Measurements from ENCODE around the gene KRTAP10-1. TPM values are rescaled to one million over a fixed set of nuclear protein-coding genes. Genes with fewer than 3 reads are reported as not detected.

Gene KRTAP10-1
- total RNA-seq, 1 experiment from 2014 or later = not detected

- TF ChIP-seq HMGXB4 (CRISPR knock-in tag; IDR thresholded peaks at IDR 0.05) = no peak
- TF ChIP-seq, protein P1, sequence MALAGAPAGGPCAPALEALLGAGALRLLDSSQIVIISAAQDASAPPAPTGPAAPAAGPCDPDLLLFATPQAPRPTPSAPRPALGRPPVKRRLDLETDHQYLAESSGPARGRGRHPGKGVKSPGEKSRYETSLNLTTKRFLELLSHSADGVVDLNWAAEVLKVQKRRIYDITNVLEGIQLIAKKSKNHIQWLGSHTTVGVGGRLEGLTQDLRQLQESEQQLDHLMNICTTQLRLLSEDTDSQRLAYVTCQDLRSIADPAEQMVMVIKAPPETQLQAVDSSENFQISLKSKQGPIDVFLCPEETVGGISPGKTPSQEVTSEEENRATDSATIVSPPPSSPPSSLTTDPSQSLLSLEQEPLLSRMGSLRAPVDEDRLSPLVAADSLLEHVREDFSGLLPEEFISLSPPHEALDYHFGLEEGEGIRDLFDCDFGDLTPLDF (CRISPR knock-in tag; IDR thresholded peaks at IDR 0.05) = no peak
- no peak for TF ChIP-seq TEAD1 (CRISPR knock-in tag; IDR thresholded peaks at IDR 0.05)
- no peak for TF ChIP-seq RORB (CRISPR knock-in tag; IDR thresholded peaks at IDR 0.05)
- TF ChIP-seq, protein P2, sequence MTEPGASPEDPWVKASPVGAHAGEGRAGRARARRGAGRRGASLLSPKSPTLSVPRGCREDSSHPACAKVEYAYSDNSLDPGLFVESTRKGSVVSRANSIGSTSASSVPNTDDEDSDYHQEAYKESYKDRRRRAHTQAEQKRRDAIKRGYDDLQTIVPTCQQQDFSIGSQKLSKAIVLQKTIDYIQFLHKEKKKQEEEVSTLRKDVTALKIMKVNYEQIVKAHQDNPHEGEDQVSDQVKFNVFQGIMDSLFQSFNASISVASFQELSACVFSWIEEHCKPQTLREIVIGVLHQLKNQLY (CRISPR knock-in tag; IDR thresholded peaks at IDR 0.05) = no peak
- TF ChIP-seq, protein P3, sequence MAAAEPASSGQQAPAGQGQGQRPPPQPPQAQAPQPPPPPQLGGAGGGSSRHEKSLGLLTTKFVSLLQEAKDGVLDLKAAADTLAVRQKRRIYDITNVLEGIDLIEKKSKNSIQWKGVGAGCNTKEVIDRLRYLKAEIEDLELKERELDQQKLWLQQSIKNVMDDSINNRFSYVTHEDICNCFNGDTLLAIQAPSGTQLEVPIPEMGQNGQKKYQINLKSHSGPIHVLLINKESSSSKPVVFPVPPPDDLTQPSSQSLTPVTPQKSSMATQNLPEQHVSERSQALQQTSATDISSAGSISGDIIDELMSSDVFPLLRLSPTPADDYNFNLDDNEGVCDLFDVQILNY (CRISPR knock-in tag; IDR thresholded peaks at IDR 0.05) = no peak
- TF ChIP-seq ZNF263 (CRISPR knock-in tag; IDR thresholded peaks at IDR 0.05; ENCODE audit: low read depth) = no peak
- TF ChIP-seq, protein P4, sequence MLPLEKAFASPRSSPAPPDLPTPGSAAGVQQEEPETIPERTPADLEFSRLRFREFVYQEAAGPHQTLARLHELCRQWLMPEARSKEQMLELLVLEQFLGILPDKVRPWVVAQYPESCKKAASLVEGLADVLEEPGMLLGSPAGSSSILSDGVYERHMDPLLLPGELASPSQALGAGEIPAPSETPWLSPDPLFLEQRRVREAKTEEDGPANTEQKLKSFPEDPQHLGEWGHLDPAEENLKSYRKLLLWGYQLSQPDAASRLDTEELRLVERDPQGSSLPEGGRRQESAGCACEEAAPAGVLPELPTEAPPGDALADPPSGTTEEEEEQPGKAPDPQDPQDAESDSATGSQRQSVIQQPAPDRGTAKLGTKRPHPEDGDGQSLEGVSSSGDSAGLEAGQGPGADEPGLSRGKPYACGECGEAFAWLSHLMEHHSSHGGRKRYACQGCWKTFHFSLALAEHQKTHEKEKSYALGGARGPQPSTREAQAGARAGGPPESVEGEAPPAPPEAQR (CRISPR knock-in tag; IDR thresholded peaks at IDR 0.05) = no peak
- TF ChIP-seq NFATC4 (CRISPR knock-in tag; IDR thresholded peaks at IDR 0.05) = no peak
- TF ChIP-seq, protein P5, sequence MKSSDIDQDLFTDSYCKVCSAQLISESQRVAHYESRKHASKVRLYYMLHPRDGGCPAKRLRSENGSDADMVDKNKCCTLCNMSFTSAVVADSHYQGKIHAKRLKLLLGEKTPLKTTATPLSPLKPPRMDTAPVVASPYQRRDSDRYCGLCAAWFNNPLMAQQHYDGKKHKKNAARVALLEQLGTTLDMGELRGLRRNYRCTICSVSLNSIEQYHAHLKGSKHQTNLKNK (CRISPR knock-in tag; IDR thresholded peaks at IDR 0.05) = no peak
- no peak for TF ChIP-seq IRF2 (CRISPR knock-in tag; IDR thresholded peaks at IDR 0.05; ENCODE audit: borderline replicate concordance, low read depth)
Observed at GRCh38 chr21:44579056-44579832, 39.2 kb upstream of the KRTAP10-1 start (continued).

DNA sequence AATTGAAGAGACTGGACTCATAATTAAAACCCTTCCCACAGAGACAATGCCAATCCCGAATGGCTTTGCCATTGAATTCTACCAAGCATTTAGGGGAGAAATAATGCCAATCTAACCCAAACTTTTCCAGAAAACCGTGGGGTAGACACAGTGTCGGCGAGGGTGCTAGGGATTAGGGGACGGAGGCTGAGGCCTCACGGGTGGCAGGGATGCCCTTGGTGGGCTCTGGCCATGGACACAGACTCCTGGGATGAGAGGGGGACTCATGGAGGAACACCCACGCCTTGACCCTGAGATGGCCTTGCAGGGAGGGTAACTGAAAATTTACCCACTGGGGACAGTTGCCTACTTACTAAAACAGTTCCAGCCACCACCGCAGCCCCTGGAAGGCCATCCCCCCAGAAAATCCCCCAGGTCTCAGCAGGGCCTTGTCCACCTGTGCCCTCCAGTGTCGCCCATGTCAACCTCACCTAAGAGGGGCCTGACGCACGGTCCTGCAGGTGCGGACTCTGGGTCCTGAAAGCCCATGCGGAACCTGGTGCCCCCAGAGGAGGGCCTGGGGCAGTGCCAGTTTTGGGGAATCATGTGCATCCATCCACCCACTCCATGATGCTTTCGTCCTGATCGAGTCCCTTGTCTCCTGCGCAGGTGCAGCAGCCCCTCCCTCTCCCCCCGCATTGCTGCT lies 38.5 kb upstream of the KRTAP10-1 start:
- POLR2A ChIA-PET = no interaction called here
- Mint-ChIP-seq H3K4me3 (no peak overlapping the region), H3K9me3 (peaks cover 33% of the 10 kb centered on the region), H3K27me3 (ENCODE audit: low read depth) (no peaks in the 10 kb centered on the region; the same call in 1 of the 2 replicates), H3K36me3 (peaks cover 21% of the 10 kb centered on the region), H3K4me1 (peaks cover 17% of the 10 kb centered on the region), H3K27ac (no peak overlapping the region)
- DNase-seq (ENCODE audit: low spot score) (no peak), ATAC-seq (no peak)
- CTCF ChIA-PET = interaction anchor here (2.2 kb wide), 1 partner anchor 215 kb away, joined by 9 read pairs; no protein-coding TSS in a partner anchor
- TF ChIP-seq ZNF263 (CRISPR knock-in tag; IDR thresholded peaks at IDR 0.05; ENCODE audit: low read depth) = no peak
- no peak for TF ChIP-seq HMGXB4 (CRISPR knock-in tag; IDR thresholded peaks at IDR 0.05)
- TF ChIP-seq, protein P6, sequence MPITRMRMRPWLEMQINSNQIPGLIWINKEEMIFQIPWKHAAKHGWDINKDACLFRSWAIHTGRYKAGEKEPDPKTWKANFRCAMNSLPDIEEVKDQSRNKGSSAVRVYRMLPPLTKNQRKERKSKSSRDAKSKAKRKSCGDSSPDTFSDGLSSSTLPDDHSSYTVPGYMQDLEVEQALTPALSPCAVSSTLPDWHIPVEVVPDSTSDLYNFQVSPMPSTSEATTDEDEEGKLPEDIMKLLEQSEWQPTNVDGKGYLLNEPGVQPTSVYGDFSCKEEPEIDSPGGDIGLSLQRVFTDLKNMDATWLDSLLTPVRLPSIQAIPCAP (CRISPR knock-in tag; IDR thresholded peaks at IDR 0.05) = no peak
- TF ChIP-seq, protein P7, sequence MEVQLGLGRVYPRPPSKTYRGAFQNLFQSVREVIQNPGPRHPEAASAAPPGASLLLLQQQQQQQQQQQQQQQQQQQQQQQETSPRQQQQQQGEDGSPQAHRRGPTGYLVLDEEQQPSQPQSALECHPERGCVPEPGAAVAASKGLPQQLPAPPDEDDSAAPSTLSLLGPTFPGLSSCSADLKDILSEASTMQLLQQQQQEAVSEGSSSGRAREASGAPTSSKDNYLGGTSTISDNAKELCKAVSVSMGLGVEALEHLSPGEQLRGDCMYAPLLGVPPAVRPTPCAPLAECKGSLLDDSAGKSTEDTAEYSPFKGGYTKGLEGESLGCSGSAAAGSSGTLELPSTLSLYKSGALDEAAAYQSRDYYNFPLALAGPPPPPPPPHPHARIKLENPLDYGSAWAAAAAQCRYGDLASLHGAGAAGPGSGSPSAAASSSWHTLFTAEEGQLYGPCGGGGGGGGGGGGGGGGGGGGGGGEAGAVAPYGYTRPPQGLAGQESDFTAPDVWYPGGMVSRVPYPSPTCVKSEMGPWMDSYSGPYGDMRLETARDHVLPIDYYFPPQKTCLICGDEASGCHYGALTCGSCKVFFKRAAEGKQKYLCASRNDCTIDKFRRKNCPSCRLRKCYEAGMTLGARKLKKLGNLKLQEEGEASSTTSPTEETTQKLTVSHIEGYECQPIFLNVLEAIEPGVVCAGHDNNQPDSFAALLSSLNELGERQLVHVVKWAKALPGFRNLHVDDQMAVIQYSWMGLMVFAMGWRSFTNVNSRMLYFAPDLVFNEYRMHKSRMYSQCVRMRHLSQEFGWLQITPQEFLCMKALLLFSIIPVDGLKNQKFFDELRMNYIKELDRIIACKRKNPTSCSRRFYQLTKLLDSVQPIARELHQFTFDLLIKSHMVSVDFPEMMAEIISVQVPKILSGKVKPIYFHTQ (CRISPR knock-in tag; IDR thresholded peaks at IDR 0.05) = no peak
- TF ChIP-seq GABPB1 (CRISPR knock-in tag; IDR thresholded peaks at IDR 0.05) = no peak
- TF ChIP-seq, protein P8, sequence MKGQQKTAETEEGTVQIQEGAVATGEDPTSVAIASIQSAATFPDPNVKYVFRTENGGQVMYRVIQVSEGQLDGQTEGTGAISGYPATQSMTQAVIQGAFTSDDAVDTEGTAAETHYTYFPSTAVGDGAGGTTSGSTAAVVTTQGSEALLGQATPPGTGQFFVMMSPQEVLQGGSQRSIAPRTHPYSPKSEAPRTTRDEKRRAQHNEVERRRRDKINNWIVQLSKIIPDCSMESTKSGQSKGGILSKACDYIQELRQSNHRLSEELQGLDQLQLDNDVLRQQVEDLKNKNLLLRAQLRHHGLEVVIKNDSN (CRISPR knock-in tag; IDR thresholded peaks at IDR 0.05) = no peak

Data from WTC11 (cell line).